ENCODE results near the gene SRM. TPM values are rescaled to one million over a fixed set of nuclear protein-coding genes. Genes with fewer than 3 reads are reported as not detected.
"Not testable (repeated sequence)": the region's sequence is repeated elsewhere in the genome, so short reads cannot be mapped to it uniquely, and the experiment has no call there.

SRM gene
- 10 to 100 TPM; 40.0 to 55.3 (median 42.6) TPM for polyA plus RNA-seq (ENCODE audit: insufficient read length in 4 of 4)

- peak; percentile 74 to 84 (median 80) for DNase-seq (ENCODE audit: low read depth in 4 of 4, low spot score in 3 of 4)
Observed at GRCh38 chr1:11059968-11060830, at the start of gene SRM. Gene SRM, minus strand, starts transcription at chr1:11060018. Its CDS starts 75 bp downstream, at chr1:11059943.

- no peak for DNase-seq (ENCODE audit: low read depth in 4 of 4, low spot score in 3 of 4)
Observed at GRCh38 chr1:11109047-11109760, 49.4 kb upstream of the SRM start.

GRCh38 chr1:11107599-11107998 lies 47.8 kb upstream of the SRM start:
- peak in 3 of 4 donors; percentile 12 to 45 (median 28) for DNase-seq (ENCODE audit: low read depth in 4 of 4, low spot score in 3 of 4)

- no peak for DNase-seq (ENCODE audit: low read depth in 4 of 4, low spot score in 3 of 4)
Observed at GRCh38 chr1:11105586-11105985, 45.8 kb upstream of the SRM start.

GRCh38 chr1:11101347-11101746 lies 41.5 kb upstream of the SRM start:
- DNase-seq (ENCODE audit: low read depth in 4 of 4, low spot score in 3 of 4), result no peak

- DNase-seq (ENCODE audit: low read depth in 4 of 4, low spot score in 3 of 4), result not testable (repeated sequence)
Observed at GRCh38 chr1:11100806-11101205, 41.0 kb upstream of the SRM start.

- no peak for DNase-seq (ENCODE audit: low read depth in 4 of 4, low spot score in 3 of 4)
Observed at GRCh38 chr1:11100149-11100493, 40.3 kb upstream of the SRM start.

GRCh38 chr1:11099310-11100148 lies 39.7 kb upstream of the SRM start, which contains the start of gene EXOSC10:
Gene EXOSC10, minus strand, starts transcription at chr1:11099869. Its CDS starts 38 bp downstream, at chr1:11099831.
- DNase-seq (ENCODE audit: low read depth in 4 of 4, low spot score in 3 of 4), result peak; percentile 75 to 89 (median 78)

- DNase-seq (ENCODE audit: low read depth in 4 of 4, low spot score in 3 of 4), result no peak
Observed at GRCh38 chr1:11098931-11099309, 39.1 kb upstream of the SRM start.

GRCh38 chr1:11083784-11084183 lies 24.0 kb upstream of the SRM start:
- not testable (repeated sequence) for DNase-seq (ENCODE audit: low read depth in 4 of 4, low spot score in 3 of 4)

GRCh38 chr1:11080931-11081330 lies 21.1 kb upstream of the SRM start:
- no peak for DNase-seq (ENCODE audit: low read depth in 4 of 4, low spot score in 3 of 4)

GRCh38 chr1:11078631-11079030 lies 18.8 kb upstream of the SRM start:
- no peak for DNase-seq (ENCODE audit: low read depth in 4 of 4, low spot score in 3 of 4)

- not testable (repeated sequence) for DNase-seq (ENCODE audit: low read depth in 4 of 4, low spot score in 3 of 4)
Observed at GRCh38 chr1:11073398-11073797, 13.6 kb upstream of the SRM start.

GRCh38 chr1:11072216-11072917 lies 12.5 kb upstream of the SRM start:
- no peak for DNase-seq (ENCODE audit: low read depth in 4 of 4, low spot score in 3 of 4)

- DNase-seq (ENCODE audit: low read depth in 4 of 4, low spot score in 3 of 4), result no peak
Observed at GRCh38 chr1:11071463-11072215, 11.8 kb upstream of the SRM start.

GRCh38 chr1:11070876-11071275 lies 11.1 kb upstream of the SRM start:
- DNase-seq (ENCODE audit: low read depth in 4 of 4, low spot score in 3 of 4), result no peak

GRCh38 chr1:11068600-11069473 lies 9.0 kb upstream of the SRM start:
- no peak for DNase-seq (ENCODE audit: low read depth in 4 of 4, low spot score in 3 of 4)
